ENCODE results near the gene HSPB1.

- TF ChIP-seq CTCF (conservative IDR thresholded peaks at IDR 0.05; ENCODE audit: low read length), result peak; percentile 40
- TF ChIP-seq EZH2phosphoT487 (IDR thresholded peaks at IDR 0.05; ENCODE audit: borderline replicate concordance), result no peak
These were observed 16.2 kb downstream of the HSPB1 start for GRCh38 chr7:76318488-76319353.

Measured in Loucy (cell line).